ENCODE data around the gene GATA3.

- TF ChIP-seq CTCF (conservative IDR thresholded peaks at IDR 0.05; ENCODE audit: low read depth in 2 of 2), result no peak
- no peak for TF ChIP-seq CREB1 (CRISPR knock-in tag; IDR thresholded peaks at IDR 0.05; ENCODE audit: low read depth)
- TF ChIP-seq REST (IDR thresholded peaks at IDR 0.05; ENCODE audit: unreplicated experiment), result no peak
- no peak for TF ChIP-seq EZH2 (IDR thresholded peaks at IDR 0.05; ENCODE audit: low read depth, unreplicated experiment)
- TF ChIP-seq POLR2AphosphoS5 (IDR thresholded peaks at IDR 0.05; ENCODE audit: low read depth), result no peak
- no peak for TF ChIP-seq EZH2phosphoT487 (IDR thresholded peaks at IDR 0.05; ENCODE audit: unreplicated experiment)
- TF ChIP-seq ZNF114 (CRISPR knock-in tag; IDR thresholded peaks at IDR 0.05), result no peak
- no peak for TF ChIP-seq JUNB (IDR thresholded peaks at IDR 0.05; ENCODE audit: unreplicated experiment)
- TF ChIP-seq STAT1 (IDR thresholded peaks at IDR 0.05; ENCODE audit: unreplicated experiment), result no peak
Observed at GRCh38 chr10:8070440-8070839, 16.0 kb downstream of the GATA3 start.

Data from GM23338 (cell line).